ENCODE measurements around the gene ABCC1. TPM values are rescaled to one million over a fixed set of nuclear protein-coding genes. Genes with fewer than 3 reads are reported as not detected.

The ABCC1 gene
- total and polyA plus RNA-seq, 2 of the 8 experiments (the other 6 are each of a cell fraction or from before 2014, with no cell fraction given), result 42.6 to 66.8 TPM

DNA sequence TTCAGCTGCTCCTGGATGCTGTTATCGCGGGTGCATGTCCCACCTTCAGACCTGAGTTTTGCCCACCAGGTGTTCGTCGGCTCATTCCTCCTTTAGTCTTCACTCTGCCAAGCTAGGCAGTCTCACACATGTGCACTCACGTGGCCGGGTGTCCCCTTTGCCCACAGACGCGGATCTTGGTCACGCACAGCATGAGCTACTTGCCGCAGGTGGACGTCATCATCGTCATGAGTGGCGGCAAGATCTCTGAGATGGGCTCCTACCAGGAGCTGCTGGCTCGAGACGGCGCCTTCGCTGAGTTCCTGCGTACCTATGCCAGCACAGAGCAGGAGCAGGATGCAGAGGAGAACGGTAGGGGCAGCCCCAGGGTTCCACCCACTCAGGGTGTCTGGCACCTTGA is 140.8 kb downstream of the ABCC1 start:
- Histone ChIP-seq H3K27ac (ENCODE audit: low read depth, low read length) (no peak overlapping the region), H3K4me1 (replicated peaks in 1 of 4; ENCODE audit: control insufficient read depth in 3 of 4, insufficient read depth in 4 of 4, low read length in 3 of 4) (peaks cover 0 to 10% (median 3%) of the 10 kb centered on the region in 4 experiments; a peak in 1 of 7 replicates), H3K9me3 (ENCODE audit: insufficient read depth in 2 of 2, low read depth in 1 of 2, low read length in 1 of 2) (no peaks in the 10 kb centered on the region), H3K79me2 (ENCODE audit: control insufficient read depth in 1 of 2, insufficient read depth in 2 of 2, low read length in 2 of 2) (no peaks in the 10 kb centered on the region), H3K23me2 (ENCODE audit: low read depth, low read length) (no peaks in the 10 kb centered on the region), H2BK15ac (ENCODE audit: low read length) (no peak overlapping the region), H2AK5ac (ENCODE audit: low read depth, low read length) (no peak overlapping the region), H3K4me3 (ENCODE audit: extremely low read depth in 1 of 4, insufficient read depth in 2 of 4, low read depth in 3 of 4, low read length in 4 of 4) (no peak overlapping the region), H3K4ac (replicated peaks; ENCODE audit: insufficient read length, low read depth, low read length) (no peak overlapping the region), H4K20me1 (replicated peaks in 1 of 2; ENCODE audit: control insufficient read depth in 1 of 2, insufficient read depth in 2 of 2, low read length in 2 of 2) (peaks cover 1 to 11% of the 10 kb centered on the region in 2 experiments), H2BK20ac (ENCODE audit: low read length) (no peak overlapping the region), H3K4me2 (ENCODE audit: insufficient read depth in 1 of 2, low read depth in 2 of 2, low read length in 2 of 2) (no peak overlapping the region), H3K23ac (ENCODE audit: insufficient read length) (no peak overlapping the region), H3K9ac (replicated peaks in 1 of 4; ENCODE audit: extremely low read depth in 1 of 4, low read depth in 3 of 4, low read length in 3 of 4) (no peak overlapping the region), H2AFZ (ENCODE audit: low read length) (no peak overlapping the region), H3K14ac (ENCODE audit: insufficient read length) (no peak overlapping the region), H3K18ac (ENCODE audit: extremely low read depth, low read length) (no peak overlapping the region), H4K5ac (ENCODE audit: insufficient read length, low read depth, low read length) (no peak overlapping the region), H3K56ac (replicated peaks; ENCODE audit: insufficient read length, low read depth, low read length) (no peak overlapping the region), H3K36me3 (ENCODE audit: control insufficient read depth in 2 of 4, insufficient read depth in 4 of 4, low read length in 3 of 4) (peaks cover 11 to 66% (median 24%) of the 10 kb centered on the region in 4 experiments; a peak in 7 of 8 replicates), H3K79me1 (ENCODE audit: low read depth, low read length) (peaks cover 5% of the 10 kb centered on the region; the same call in 1 of the 2 replicates), H3K27me3 (replicated peaks in 1 of 4; ENCODE audit: control insufficient read depth in 3 of 4, extremely low read depth in 1 of 4, insufficient read depth in 3 of 4, low read length in 3 of 4) (no peaks in the 10 kb centered on the region), H2BK120ac (replicated peaks; ENCODE audit: low read depth, low read length) (no peak overlapping the region), H4K91ac (replicated peaks; ENCODE audit: insufficient read length, low read length) (no peak overlapping the region), H4K8ac (ENCODE audit: extremely low read depth, insufficient read depth, low read length) (no peak overlapping the region), H2BK12ac (ENCODE audit: low read depth, low read length) (no peak overlapping the region), H2BK5ac (ENCODE audit: low read depth, low read length) (no peak overlapping the region)
- no peak for FAIRE-seq
- 95% methylated on average over 19 of the region's 19 CpGs; no CpG with 5 or more reads in 1 of the 2 experiments for WGBS, 2 experiments (ENCODE audit: extremely low coverage in 1 of 2, insufficient coverage in 1 of 2, insufficient read length in 1 of 2, insufficient replicate concordance in 2 of 2, low coverage in 1 of 2, low lambda C conversion rate in 2 of 2, missing lambda C conversion rate in 1 of 2)
- ChIA-PET POLR2A (ENCODE audit: partially characterized antibody) (interaction anchor here (0.6 to 1.3 kb wide), 2 partner anchors 9 to 26 kb away, joined by 3 to 4 read pairs; no protein-coding TSS in a partner anchor), CTCF (ENCODE audit: partially characterized antibody) (interaction anchor here (1.1 to 2.5 kb wide), 2 partner anchors 11 to 18 kb away, joined by 3 to 8 read pairs; no protein-coding TSS in a partner anchor)
- no peak for DNase-seq (ENCODE audit: low read depth in 1 of 2, low spot score in 2 of 2)
- TF ChIP-seq, protein P1, sequence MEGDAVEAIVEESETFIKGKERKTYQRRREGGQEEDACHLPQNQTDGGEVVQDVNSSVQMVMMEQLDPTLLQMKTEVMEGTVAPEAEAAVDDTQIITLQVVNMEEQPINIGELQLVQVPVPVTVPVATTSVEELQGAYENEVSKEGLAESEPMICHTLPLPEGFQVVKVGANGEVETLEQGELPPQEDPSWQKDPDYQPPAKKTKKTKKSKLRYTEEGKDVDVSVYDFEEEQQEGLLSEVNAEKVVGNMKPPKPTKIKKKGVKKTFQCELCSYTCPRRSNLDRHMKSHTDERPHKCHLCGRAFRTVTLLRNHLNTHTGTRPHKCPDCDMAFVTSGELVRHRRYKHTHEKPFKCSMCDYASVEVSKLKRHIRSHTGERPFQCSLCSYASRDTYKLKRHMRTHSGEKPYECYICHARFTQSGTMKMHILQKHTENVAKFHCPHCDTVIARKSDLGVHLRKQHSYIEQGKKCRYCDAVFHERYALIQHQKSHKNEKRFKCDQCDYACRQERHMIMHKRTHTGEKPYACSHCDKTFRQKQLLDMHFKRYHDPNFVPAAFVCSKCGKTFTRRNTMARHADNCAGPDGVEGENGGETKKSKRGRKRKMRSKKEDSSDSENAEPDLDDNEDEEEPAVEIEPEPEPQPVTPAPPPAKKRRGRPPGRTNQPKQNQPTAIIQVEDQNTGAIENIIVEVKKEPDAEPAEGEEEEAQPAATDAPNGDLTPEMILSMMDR (IDR thresholded peaks at IDR 0.05; ENCODE audit: control extremely low read depth in 1 of 3, insufficient read depth in 1 of 3, low read depth in 1 of 3, low read length in 3 of 3), result no peak
- TF ChIP-seq SIX5 (IDR thresholded peaks at IDR 0.05; ENCODE audit: low read depth, low read length) (no peak), JUND (IDR thresholded peaks at IDR 0.05; ENCODE audit: low read length) (no peak)
